Activated CD4-positive, alpha-beta T cell treated with anti-CD3 and anti-CD28 coated beads, Interleukin-2, Interleukin-4, amounts not matched to agents 100 ng/mL and 50 ng/mL, durations not matched to agents 16 hours and 8 hours (primary cell): ENCODE measurements around the gene SMC5.
"Not testable (repeated sequence)": the region's sequence is repeated elsewhere in the genome, so short reads cannot be mapped to it uniquely, and the experiment has no call there.

ENCODE experiments used
- DNase-seq: peaks from one replicate; pipeline ENCODE4 v3.0.0-alpha.2; 2020; ENCODE audit warnings: low spot score

SMC5 gene

GRCh38 chr9:70263421-70263820 lies 4.6 kb downstream of the SMC5 start:
- DNase-seq: no peak

DNA sequence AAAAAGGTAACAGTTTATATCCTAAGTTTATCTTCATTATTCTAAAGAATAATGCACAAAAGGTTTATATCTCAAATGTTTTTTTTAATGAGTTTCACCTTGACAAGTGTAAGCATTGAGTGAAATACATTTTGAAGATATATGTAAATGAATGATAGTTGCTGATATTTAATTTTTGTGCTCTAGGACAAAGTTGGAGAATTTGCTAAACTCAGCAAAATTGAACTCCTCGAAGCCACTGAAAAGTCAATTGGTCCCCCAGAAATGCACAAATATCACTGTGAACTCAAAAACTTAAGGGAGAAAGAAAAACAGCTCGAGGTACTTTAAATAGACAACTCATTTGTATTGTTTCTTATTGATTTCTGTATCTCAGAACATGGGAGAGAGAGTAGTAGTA lies 19.5 kb downstream of the SMC5 start:
- no peak for DNase-seq

GRCh38 chr9:70283848-70284247 lies 25.1 kb downstream of the SMC5 start:
- no peak for DNase-seq

DNA sequence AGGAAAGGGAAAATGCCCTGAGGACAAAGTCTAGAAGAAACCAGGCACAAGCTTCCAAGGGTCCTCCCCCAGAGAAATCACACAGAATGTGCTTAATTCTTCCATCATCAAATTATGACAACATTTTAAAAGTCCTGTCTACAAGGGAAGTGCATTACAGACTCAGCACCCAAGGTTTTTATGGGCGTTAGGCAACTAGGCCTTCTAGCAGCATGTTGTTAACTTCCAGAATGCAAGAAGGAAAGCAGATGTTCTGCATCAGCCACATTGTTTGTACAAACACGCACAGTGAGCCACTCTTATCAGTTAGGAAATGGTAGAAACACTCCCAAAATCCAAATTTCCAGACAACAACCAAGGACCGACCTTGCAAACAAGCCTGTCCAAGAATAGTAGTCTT lies 26.5 kb downstream of the SMC5 start:
- DNase-seq: no peak

GRCh38 chr9:70285981-70286598 lies 27.3 kb downstream of the SMC5 start:
- no peak for DNase-seq

DNA sequence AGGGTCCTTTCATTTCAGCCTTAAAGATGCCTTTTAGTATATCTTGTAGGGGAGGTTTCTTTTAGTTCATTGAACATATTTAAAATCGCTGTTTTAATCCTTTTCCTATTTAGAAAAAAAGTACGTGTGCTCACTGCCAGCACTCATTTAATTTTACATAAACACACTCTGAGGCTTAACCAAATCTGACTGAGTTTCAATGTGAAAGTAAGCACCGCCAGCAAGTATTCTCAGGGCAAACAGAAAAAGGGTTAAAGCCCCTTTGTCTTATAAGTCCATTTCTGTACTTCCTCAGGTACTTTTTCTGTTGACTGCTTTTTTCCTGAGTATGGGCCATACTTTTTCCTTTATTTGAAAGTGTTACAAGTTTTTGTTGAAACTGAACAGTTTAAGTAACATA lies 31.8 kb downstream of the SMC5 start:
- DNase-seq: no peak

GRCh38 chr9:70291446-70291845 lies 32.7 kb downstream of the SMC5 start:
- DNase-seq: no peak

GRCh38 chr9:70292253-70292652 lies 33.5 kb downstream of the SMC5 start:
- DNase-seq: no peak

GRCh38 chr9:70293214-70293613 lies 34.4 kb downstream of the SMC5 start:
- DNase-seq: no peak

GRCh38 chr9:70297141-70297540 lies 38.4 kb downstream of the SMC5 start:
- DNase-seq: no peak

DNA sequence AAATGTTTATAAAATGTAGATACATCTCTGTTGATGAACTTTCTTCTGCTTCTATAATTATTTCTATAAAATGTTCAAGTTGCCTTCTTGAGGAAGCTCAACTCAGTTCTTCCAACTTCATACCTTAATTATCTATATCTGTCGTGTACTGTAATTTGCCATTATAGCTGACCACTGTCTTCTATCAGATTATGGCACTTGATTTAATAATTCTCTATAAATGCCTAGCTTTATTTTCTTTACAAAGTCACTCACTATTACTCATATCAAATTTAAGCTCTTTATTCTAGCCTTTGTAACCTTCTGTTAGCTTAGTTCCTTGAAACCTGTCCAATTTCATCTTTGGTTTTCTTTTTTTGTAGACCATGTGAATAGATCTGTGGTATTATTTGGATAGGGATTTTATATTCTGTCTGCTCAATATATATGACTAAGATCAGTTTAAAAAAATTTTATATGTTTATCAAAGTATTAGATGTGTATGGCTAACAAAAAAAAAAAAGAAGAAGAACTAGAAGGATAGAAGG lies 39.5 kb downstream of the SMC5 start:
- DNase-seq: no peak

DNA sequence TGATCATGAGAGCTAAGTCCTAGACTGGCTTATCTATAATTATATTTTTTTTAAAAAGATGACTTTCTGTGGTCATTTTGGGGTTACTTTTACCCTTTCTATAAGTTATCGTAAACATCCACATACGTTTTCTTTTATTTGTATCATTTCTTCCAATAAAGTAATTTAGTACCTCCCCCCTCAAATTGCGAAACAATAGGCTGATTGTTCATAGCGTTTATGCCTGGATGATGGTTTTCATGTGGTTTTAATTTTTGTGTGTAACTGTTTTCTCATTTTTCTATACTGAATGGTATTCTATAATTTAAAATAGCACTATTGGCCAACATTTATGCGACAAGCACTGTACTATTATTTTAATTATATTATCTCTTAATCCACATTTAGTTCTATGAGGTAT lies 44.5 kb downstream of the SMC5 start:
- no peak for DNase-seq

DNA sequence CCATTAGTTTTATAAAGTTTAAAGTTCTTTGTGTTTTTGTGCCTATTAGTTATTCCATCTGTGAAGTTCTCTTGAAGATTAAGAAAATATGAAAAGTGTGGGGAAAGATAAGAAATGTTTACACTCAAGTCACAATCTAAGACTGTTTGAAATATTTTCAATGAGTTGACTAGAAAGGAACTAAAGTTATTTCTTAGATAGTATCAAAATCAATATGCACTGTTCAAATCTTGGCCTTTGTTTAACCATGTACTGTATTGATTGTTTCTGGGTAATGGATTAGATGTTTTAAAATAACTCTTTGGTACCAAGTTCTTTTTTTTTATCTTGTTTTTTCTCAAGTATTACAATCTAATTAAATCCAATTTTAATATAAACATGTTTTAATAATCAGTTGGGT lies 46.0 kb downstream of the SMC5 start:
- DNase-seq: no peak

GRCh38 chr9:70315389-70315788 lies 56.6 kb downstream of the SMC5 start:
- DNase-seq: no peak

DNA sequence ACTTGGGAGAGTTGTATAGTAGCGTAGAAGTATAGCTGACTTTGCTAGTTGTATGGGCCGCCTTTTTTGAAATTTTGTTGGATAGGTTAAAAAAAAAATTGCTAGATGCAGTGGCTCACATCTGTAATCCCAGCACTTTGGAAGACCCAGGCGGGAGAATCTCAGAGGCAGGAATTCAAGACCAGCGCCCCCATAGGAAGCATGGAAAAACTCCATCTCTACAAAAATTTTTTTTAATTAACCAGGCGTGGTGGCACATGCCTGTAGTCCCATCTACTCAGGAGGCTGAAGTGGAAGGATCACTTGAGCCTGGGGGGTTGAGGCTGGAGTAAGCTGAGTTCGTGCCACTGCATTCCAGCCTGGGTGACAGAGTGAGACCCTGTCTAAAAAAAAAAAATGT lies 59.2 kb downstream of the SMC5 start:
- no peak for DNase-seq

GRCh38 chr9:70322096-70322495 lies 63.3 kb downstream of the SMC5 start:
- DNase-seq: no peak

- DNase-seq: no peak
Observed at GRCh38 chr9:70324963-70325362, 66.2 kb downstream of the SMC5 start.

DNA sequence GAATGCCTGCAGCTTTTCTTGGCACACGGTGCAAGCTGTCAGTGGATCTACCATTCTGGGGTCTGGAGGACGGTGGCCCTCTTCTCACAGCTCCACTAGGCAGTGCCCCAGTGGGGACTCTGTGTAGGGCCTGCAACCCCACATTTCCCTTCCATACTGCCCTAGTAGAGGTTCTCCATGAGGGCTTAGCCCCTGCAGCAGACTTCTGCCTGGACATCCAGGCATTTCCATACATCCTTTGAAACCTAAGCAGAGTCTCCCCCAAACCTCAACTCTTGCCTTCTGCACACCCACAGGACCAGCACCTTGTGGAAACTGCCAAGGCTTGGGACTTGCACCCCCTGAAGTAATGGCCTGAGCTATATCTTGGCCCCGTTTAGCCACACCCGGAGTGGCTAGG lies 69.8 kb downstream of the SMC5 start:
- DNase-seq: not testable (repeated sequence)

DNA sequence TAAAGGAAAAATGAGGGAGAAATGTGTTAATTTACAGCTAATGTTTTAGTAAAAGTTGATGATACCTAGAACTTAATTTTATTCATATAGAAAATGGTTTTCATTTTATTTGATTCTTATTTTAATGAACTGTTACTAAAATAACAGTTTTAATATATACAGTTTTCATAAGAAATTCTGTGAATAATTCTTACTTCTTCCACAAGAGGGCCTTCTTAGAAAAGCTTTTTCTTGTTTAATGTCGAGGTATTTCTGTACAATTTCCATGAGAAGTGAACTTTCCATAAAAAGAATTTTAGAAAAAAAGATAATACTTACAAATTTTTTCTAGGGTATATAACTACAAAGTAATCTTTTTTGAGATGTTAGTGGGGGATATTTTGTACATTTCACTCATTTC lies 81.8 kb downstream of the SMC5 start:
- DNase-seq: no peak

DNA sequence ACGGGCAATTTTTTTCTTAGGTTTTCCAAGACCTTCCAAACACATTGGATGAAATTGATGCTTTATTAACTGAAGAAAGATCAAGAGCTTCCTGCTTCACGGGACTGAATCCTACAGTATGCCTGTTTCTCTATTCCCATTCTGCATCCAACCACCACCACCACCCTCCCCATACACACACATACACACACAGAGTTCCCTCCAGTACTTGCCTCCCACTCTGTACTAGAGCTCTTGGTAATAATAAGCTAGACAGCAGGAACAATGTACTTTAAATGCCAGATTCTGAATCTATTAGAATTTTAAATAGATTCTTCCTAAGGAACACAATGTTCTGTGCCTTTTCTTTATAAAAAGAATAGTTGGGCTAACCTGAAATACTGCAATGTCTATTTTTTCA lies 88.3 kb downstream of the SMC5 start:
- no peak for DNase-seq

DNA sequence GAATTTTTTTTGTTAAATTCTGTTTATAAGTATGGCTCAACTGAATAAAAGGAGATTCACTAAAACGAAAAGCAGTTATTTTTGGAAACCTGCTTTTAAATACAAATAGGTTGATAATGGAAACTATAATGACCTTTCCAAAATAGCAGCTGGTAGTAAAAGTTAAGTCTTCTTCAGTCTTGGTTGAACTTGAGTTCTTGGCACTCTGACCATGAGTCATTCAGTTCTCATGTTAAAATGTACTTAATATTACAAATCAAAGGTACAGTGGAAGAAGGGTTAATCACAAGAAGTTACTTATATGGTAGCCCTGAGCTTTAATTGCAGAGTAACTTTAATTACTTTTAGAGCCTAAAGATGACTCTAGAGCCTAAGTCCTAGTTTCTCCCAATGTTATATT lies 93.6 kb downstream of the SMC5 start:
- no peak for DNase-seq

DNA sequence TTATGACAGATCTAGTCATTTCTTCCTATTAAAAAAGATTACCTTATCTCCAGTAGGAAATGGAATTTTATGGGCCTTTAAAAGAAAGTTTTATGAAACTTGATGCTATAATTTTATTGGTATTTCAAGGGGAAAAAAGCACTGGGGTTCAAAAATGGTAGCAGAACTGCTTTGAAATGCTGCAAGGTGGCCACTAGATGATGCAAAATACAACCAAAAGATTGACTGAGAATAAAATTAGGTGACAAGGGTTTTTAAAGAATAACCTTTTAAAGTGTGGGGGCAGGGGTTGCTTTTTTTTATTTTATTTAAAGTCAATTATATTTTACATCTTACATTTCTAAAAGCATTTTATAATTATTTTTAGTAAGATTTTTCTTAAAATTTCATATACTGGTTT lies 94.0 kb downstream of the SMC5 start:
- DNase-seq: no peak

GRCh38 chr9:70355801-70356200 lies 97.0 kb downstream of the SMC5 start:
- no peak for DNase-seq

- no peak for DNase-seq
Observed at GRCh38 chr9:70362952-70363351, 104.2 kb downstream of the SMC5 start.

DNA sequence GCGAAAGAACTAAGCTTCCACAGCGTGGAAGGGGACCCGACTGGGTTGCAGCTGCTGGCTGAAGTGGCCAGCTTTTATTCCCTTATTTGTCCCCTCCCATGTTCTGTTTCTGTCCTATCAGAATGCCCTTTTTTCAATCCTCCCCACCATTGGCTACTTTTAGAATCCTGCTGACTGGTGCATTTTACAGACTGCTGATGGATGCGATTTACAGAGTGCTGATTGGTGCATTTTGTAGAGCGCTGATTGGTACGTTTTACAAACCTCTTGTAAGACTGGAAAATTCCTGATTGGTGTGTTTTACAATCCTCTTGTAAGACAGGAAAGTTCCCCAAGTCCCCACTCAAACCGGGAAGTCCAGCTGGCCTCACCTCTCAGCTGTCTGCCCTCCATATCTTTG lies 105.0 kb downstream of the SMC5 start:
- no peak for DNase-seq
